Fibroblast of villous mesenchyme (primary cell): ENCODE data around the gene UBE3A. TPM values are rescaled to one million over a fixed set of nuclear protein-coding genes. Genes with fewer than 3 reads are reported as not detected.

Experiments used
- DNase-seq: peaks from one replicate; pipeline ENCODE4 v3.0.0-alpha.2; 2010; ENCODE audit warnings: low read depth
- H3K4me3 ChIP-seq: 2 replicates; pipeline ENCODE4 v1.5.1; 2011; ENCODE audit warnings: low read depth, mild to moderate bottlenecking, low read length
- CTCF ChIP-seq: IDR thresholded peaks from 2 replicates; pipeline ENCODE4 v1.5.1; 2012; ENCODE audit warnings: low read depth, mild to moderate bottlenecking, low read length; ENCODE audit not compliant: insufficient read depth
- total RNA-seq: library from RNA; depleted of rRNA; stranded (reverse); fragments of >200 nt; gene quantifications from 2 replicates; pipeline ENCODE4 v1.2.3, GENCODE V29; 2012

Gene UBE3A
- total RNA-seq, 1 donor, result 96.7 TPM

- TF ChIP-seq CTCF, result no peak
- H3K4me3 ChIP-seq, result no peak overlapping the region
- no peak for DNase-seq
These were observed 6.6 kb upstream of the UBE3A start for GRCh38 chr15:25445412-25445811.

- H3K4me3 ChIP-seq, result no peak overlapping the region
- no peak for DNase-seq
- TF ChIP-seq CTCF, result no peak
These were observed 2.3 kb upstream of the UBE3A start for GRCh38 chr15:25441111-25441510.

GRCh38 chr15:25439369-25439836 is 579 bp upstream of the UBE3A start:
- DNase-seq, result peak; percentile 28

GRCh38 chr15:25437777-25438600 is 835 bp downstream of the UBE3A start:
- peak overlapping the region; percentile 78 for H3K4me3 ChIP-seq
- TF ChIP-seq CTCF, result peak; percentile 36
- peak; percentile 59 for DNase-seq

More at GRCh38 chr15:25439369-25439836, 579 bp upstream of the UBE3A start:
- TF ChIP-seq CTCF, result peak; percentile 1
- H3K4me3 ChIP-seq, result peak overlapping the region; percentile 85

- TF ChIP-seq CTCF, result no peak
- DNase-seq, result no peak
- peak overlapping the region; percentile 23 for H3K4me3 ChIP-seq
These were observed 2.1 kb downstream of the UBE3A start for GRCh38 chr15:25436707-25437106.

- no peak overlapping the region for H3K4me3 ChIP-seq
- DNase-seq, result peak; percentile 58
- TF ChIP-seq CTCF, result no peak
These were observed 3.2 kb downstream of the UBE3A start for GRCh38 chr15:25435474-25436243.
